Stimulated activated CD8-positive, alpha-beta memory T cell treated with anti-CD3 and anti-CD28 coated beads, Interleukin-15, amount 100 ng/mL, for 4 hours (primary cell): ENCODE measurements around the gene SLC35E2B.

ENCODE experiments used
- DNase-seq, 2 donors: peaks; one replicate each; pipeline ENCODE4 v3.0.0-alpha.2; 2020; ENCODE audit warnings: low read depth in 2 of 2

Gene SLC35E2B

DNA sequence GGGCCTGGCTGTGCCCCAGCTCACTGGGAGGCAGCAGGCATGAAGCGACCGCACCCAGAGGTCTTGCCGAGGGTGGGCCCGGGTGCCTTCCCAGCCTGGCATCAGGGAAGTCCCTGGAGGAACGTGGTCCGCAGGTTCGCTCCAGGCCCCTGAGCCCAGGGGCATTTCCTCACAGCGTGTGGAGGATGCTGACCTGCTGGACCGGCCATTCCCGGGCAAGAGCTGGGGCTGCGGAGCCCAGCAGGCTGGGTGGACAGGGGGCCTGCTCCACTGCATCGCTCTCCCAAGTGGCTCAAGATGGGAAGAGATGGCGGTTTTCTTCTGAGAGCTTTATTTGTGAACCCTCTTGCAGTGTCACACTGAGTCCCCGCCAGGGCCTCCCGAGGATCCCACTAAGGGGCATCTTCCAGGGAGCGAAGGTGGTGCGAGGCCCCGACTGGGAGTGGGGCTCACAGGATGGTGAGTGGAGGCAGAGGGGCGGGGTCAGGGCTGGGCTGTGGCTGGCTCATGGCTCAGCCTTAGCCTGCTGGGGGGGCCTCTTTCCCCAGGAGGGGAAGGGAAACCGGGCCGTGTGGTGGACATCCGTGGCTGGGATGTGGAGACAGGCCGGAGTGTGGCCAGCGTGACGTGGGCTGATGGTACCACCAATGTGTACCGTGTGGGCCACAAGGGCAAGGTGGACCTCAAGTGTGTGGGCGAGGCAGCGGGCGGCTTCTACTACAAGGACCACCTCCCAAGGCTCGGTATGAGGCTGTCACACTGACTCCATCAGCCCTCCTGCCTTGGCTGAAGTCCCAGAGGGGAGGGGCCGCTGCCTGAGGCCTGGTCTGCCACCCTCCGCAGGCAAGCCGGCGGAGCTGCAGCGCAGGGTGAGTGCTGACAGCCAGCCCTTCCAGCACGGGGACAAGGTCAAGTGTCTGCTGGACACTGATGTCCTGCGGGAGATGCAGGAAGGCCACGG, 67.9 kb downstream of the SLC35E2B start:
- DNase-seq, result no peak

DNA sequence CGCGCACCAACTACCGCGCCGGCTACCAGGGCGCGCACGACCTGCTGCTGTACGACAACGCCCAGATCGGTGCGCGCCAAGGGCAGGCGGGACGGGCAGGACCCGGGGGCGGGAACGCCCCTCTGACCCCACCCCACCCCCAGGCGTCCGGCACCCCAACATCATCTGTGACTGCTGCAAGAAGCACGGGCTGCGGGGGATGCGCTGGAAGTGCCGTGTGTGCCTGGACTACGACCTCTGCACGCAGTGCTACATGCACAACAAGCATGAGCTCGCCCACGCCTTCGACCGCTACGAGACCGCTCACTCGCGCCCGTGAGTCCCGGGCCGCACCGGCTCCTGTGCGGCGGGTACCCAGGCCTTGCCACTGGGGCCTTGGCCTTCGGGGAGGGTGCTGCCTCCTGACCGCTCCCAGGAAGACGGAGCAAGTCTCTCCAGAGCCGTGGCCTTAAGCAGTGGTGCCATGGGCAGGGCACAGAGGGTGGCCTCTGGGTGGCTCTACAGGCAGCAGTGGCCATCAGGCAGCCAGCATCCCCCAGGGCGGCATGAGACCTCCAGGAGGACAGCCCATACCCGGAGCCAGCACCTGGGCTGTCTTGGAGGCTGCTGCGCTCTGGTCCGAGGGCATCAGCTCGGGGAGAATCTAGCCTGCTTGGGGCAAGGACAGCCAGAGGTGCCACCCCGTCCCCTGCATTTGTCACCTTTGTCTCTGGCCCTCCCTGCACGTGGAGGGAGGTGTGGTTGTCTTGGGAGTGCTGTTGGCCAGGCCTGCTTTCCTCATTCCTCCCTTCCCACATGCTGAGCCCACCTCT, 68.8 kb downstream of the SLC35E2B start:
- DNase-seq, result no peak

DNA sequence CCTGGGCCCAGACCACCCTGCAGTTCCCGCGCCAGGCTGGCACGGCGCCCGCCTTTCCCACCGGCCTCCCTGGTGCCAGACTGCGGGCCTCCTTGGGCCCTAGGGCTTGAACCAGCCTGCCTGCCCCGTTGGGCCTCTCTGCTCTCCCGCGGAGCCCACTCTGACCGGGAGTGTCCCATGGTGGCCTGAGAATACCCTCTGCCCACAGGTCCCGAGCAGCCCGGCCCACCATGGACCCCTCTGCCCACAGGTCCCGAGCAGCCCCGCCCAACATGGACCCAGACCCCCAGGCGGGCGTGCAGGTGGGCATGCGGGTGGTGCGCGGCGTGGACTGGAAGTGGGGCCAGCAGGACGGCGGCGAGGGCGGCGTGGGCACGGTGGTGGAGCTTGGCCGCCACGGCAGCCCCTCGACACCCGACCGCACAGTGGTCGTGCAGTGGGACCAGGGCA, 69.4 kb downstream of the SLC35E2B start:
- DNase-seq, result no peak

DNA sequence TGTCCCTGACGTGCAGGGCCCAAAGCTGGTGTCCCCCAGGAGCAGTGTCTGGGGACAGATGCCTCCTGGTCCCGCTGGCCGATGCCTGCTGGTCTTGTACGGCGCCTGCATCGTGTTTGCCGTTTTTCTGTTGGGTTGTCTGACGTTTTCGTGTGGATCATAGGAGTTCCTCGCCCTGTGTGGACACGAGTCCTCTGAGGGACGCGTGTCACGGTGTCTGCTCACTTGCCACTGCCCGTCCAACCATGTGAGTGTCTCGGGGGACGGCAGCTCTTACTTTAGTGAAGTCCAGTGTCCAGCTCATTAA, 69.9 kb downstream of the SLC35E2B start:
- no peak for DNase-seq

DNA sequence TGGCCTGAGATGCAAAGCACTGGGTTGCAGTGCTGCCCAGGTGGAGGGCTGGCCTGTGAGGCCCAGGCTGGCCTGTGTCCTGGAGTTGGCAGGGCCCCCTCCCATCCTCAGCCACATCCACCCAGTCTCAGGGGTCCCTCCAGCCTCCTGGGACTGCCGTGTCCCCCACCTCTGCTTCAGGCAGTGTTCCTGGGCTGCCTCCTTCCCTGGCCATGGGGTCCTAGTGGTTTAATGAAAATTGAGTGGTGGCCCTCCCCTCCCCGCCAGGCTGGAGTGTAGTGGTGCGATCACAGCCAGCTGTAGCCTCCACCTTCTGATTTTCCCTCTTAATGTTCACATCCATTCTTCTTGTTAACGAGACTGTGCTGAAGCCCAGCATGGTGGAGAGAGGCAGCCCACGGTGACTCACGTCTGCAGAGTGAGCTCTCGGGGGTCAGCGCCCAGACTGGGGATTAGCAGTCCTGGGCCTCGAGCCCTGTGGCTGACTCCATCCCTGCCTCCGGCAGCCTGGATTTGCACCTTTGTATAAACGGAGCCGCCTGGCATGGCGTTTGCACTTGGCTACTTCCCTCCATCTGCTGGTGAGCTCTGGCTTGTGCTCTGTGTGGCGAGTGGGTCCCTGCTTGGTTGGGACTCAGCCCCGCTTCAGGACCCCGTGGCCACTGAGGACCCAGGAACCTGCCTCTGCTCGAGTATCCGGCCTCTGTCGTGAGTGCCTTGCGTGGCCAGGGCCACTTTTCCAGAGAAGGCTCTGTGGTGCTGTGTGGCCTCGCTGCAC, 70.4 kb downstream of the SLC35E2B start:
- no peak for DNase-seq

DNA sequence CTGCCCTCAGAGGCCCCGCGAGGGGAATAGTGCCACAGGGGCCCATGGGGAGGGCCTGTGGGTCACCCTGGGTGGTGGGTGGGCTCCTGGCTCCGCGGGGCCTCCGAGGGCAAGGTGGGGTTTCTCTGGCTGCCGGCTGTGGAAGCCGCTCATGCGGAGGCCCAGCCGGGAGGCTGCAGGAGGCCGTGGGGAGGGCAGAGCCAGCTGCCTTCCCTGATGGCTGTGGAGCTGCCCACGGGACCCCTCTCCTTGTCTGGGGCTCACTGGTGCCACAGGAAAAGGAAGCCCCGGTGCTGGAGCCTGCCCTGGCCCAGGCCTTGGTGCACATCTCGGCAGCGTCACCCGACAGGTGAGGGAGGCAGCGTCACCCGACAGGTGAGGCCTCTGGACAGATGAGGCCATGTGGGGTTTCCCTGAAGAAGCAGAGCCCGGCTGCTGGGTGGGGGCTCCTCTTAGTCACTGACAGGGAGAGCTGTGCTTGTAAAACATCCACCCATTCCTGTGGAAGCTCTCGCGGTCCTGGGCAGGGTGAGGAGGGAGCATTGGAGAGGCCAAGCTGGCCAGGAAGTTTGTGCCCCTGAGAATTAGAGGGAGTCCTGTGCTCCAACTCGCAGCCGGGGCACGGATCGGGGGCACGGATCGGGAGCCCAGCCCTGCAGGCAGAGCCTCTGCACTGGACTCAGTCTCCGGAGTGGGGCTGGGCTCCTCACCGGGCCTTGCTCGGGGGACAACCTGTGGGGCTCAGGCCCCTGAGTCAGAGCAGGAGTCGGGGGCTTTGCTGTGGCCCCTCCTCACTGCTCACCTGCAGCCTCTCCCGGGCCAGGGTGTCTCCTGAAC, 71.2 kb downstream of the SLC35E2B start:
- DNase-seq, result no peak

DNA sequence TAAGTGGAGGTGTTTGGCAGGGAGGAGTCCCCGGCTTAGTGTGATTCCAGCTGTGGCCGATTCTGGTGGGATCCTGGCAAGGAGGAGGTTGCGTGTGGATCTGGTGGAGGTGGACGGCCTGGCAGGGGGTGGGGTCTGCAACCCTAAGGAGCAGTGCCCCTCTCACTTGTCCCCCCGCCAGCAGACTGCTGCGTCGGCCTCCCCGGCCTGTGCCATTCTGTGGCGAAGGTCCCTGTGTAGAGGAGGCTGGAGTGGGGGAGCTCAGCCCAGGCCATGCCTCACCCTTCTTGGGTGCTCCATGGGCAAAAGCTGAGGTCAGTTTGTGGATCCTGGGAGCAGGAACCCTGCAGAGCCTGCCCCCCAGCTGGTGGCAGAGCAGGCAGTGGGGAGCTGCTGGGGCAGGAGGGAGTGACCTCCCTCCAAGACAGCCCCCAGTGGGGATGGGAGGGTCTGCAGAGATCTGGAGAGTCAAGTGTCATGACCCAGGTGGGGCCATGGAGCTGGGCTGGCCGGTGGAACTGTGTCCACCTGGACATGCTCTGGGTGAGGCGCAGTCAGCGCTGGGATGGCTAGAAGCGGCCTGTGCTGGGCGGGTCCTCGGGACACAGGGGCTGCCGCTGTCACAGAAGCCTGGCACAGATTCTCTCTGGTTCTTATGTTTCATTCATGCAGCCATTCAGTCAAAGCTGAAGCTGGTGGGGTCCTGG, 72.0 kb downstream of the SLC35E2B start:
- DNase-seq, result no peak

DNA sequence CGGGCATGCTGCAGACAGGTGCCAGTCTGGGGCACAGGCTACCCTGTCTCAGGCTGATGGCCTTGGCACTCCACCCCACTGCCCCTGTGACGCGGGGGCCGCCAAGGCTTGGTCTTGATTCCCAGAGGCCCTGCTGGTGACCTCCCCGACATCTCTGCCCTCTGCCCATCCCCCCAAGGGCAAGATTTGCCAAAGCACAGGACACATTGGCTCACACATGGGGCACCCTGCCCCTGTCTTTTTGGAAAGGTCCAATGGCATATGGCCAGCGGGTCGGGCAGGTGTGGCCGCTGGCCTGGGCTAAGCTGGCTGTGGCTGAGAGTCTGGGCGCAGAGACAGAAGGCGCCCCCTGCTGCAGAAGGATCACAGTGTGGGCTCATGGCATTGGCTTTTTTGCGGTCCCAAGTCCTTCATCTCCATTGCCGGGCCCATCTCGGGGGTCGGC, 72.7 kb downstream of the SLC35E2B start:
- no peak for DNase-seq

DNA sequence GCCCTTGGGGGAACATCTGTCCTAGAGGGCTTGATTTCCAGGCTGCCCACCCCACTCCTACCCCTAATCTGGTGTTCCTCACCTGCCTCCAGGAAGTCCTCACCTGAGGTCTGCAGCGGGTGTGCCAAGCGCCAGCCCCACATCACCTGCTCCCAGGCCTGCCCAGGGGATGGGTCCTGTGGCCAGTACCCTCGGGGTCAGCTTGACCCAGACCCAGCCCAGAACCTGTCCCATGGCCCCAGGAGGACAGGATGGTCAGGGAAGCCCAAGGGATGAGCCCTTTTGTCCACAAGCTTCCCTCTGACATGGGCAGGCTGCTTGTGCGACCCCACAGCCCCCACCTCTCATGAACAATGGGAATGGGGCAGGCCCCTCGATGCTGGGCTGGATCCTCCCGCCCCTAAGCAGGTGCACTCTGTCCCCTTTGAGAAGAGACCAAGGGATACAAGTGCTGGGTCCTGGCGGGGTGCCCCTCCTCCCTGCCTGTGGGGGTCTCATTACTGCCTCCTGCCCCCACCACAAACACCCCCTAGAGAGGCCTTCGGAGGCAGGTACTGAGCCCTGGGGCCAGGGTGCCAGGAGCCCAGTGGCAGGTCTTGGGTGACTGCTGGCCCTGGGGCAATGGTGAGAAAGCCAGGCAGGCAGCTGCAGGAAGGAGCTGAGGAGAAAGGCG, 74.1 kb downstream of the SLC35E2B start:
- DNase-seq, result no peak

DNA sequence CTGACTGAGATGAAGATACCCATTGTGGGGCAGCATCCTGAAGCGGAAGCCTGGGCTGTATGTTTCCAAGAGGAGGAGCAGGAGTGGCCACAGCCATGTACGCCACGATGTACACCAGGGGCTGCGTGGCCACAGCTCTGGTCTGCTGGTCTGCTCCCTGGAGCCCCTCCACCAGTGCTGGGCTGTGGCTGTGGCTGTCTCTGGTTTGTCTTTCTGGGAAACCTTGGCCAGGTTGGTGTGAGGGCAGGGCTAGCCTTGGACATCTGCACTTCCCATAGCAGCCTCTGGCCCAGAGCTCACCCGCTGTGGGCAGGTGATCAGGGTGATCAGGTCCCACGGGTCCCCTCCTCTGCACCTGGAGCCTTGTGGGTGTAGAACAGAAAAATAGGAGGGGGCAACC, 74.7 kb downstream of the SLC35E2B start:
- DNase-seq, result no peak

DNA sequence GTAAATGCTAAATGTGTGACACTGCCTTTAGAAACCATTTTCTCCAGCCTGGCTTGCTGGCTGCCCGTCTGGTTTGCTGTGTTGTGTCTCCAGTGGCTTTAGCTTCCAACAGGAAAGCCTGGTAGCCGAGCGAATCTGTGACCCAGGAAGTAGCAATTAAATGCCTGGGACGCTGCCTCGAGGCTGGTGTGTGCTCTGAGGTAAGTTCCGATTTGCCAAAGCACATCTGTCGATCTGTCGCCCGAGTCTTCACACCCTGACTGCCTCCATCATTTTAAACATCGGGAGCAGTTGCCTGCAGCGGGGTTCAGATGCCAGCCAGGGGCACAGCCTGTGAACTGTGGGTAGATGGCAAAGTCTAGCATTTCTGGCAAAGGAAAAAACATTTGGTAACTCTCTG, 75.1 kb downstream of the SLC35E2B start:
- no peak for DNase-seq

DNA sequence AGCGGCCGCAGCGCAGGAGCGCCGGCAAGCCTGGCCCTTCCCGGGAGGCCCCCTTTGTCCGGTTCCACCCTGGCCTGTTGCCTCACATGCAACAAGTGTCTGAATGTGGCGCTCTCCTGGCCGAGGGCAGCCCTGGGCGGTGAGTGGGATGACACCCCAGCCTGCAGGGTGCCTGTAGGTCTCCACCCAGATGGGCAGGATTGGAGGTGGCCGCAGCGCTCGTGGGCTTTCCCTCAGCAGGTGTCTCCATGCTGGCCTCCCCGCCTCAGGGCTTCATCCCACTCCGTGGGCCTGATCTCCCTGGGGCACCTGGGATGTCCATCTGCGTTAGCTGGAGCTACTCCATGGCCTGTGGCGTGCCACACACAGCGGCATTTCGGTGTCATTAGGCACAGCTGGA, 75.8 kb downstream of the SLC35E2B start:
- DNase-seq, result no peak

DNA sequence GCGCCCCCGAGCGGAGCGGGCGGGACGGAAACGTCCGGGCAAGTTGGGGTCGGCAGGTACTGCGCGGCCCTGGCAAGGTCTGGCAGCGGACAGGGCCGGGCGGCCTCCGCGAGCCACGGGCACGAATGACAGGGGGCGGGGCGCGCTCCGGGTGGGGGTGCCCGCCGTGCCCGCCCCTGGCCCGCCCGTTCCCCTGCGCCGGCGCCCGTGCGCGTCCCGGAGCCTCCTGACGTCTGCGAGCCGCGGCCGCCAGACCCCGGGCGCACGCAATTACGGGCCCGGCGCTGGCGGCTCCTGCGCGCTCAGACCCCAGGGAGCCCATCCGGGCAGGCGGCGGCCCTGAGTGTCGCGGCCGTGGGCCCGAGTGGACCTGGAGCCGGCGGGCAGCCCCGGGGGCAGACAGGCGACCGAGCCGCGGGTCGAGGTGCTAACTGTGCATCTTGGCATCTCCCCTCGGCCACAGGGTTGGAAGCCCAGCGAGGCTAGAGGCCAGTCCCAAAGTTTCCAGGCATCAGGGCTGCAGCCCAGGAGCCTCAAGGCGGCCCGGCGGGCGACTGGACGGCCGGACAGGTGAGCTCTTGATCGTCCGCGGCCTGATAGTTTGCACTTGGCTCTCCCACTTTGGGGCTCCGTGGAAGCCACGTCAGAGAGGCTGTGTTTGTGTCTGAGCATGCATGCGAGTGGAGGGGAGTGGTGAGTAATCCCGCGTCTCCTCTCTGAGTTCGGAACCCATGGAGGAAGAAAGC, 76.4 kb downstream of the SLC35E2B start:
- no peak for DNase-seq

DNA sequence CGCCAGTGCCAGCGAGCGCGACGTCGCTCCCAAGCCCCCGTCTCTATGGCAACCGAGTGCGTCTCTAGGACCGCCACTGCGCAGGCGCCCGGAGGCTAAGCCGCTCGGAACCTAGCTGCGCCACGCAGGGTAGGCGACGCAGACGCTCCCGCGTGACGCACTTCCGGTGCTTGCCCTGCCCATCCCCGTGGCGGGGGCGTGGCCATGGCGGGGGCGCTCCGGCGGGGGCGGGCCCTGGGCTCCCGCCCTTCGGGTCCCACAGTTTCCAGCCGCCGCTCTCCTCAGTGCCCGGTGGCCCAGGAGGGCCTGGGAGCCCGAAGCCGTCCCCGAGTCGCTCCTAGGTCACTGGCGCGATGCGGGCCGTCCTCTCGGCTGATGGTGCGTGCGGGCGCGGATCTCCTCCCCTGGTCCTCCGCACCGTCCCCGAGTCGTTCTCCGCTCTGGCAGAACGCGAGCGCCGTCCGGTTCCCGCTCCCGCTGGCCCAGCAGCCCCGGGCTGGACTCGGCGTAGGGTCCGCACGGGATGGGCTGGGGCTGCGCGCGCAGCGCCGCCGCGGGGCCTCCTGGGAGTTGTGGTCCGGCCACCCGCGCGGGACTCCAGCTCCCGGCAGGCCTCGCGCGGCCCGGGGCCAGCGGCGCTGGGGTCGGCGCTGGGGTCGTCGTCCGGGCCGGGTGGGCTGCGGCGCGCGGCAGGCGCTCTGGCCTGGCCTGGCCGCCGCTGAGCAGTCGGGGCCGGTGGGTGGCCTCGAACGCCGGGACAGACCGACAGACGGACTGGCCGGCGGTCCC, 77.1 kb downstream of the SLC35E2B start, which contains the start of gene MIB2:
Gene MIB2 (plus strand): TSS at position 245 of the 789 bp plus-strand sequence. CDS start 7,953 bp downstream, outside the sequence.
- peak; percentile 93 to 96 for DNase-seq

DNA sequence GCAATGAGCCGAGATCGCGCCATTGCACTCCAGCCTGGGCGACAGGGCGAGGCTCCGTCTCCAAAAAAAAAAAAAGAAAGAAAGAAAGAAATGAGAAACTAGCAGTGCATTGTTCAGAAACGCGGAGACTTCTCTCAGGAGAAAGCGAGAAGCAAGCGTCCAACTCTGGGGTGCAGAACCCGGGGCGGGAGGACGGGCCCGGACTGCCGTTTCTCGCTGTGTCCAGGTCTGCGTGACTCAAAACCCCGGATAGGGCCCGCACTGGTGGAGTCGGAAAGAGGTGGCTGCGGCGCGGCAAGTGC, 77.7 kb downstream of the SLC35E2B start:
- no peak for DNase-seq

DNA sequence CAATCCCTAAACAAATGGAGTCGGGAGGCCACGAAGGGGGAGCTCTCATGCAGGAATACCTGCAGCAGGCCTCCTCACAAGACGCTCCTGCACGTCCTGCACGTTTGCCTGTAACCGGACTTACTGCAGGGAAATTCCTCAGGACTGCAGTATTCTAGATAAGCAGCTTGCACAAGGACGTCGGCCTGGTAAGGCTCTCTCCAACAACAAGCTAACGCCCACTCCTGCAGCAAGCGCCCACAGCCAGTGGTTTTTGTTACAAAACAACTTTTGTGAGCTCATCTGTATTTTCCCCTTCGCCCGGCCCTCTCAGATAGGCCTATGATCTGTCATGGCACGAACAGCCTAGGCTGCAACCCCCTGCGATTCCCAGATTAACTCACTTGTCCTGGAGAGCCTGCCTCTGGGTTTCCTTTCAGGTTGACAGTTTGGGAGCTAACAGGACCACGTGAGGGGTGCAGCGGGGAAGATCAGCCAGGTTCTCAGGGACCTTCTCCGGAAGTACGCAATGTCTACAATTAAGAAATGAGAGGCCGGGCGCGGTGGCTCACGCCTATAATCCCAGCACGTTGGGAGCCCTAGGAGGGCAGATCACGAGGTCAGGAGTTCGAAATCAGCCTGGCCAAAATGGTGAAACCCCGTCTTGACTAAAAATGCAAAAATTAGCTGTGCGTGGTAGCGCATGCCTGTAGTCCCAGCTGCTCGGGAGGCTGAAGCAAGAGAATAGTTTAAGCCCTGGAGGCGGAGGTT, 78.2 kb downstream of the SLC35E2B start:
- DNase-seq, result peak in 1 of 2 donors; percentile 39

DNA sequence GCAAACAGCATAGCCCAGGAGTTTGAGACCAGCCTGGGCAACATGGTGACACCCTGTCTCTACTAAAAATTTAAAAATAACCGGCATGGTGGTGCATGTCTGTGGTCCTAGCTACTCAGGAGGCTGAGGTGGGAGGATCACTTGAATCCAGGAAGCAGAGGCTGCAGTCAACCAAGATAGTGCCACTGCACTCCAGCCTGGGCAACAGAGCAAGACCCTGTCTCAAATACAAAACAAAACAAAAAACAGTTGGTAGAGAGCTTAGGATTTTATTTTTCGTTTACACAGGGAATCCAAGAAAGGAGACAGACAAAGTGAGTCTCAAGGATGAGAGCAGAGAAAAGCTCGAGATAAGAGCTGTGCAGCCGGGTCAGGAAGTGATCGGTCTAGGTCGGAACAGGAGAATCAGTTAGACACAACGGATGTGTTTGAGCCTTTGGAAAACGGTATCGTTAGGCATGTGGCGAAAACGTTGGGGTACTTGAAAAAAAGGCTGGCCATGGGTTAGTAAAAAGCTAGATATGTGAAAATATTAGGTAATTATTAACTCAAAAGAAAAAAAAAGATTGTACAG, 79.0 kb downstream of the SLC35E2B start:
- no peak for DNase-seq

DNA sequence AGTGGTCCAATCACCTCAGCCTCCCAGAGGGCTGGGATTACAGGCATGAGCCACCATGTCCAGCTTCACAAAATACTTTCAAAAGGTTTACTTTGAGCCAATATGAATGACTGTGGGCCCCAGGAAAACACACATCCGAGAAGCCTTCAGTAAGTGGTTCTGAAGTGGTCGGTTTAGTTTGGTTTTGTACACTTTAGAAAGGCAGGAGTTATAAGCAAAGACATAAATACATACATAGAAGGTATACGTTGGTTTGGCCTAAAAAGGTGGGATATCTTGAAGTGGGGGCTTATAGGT, 80.5 kb downstream of the SLC35E2B start:
- no peak for DNase-seq
